ENCODE data around the gene G3BP2. TPM values are rescaled to one million over a fixed set of nuclear protein-coding genes. Genes with fewer than 3 reads are reported as not detected.
"Not testable (repeated sequence)": the region's sequence is repeated elsewhere in the genome, so short reads cannot be mapped to it uniquely, and the experiment has no call there.

The G3BP2 gene
- total RNA-seq, 1 donor from 2014 or later: 168 TPM

DNA sequence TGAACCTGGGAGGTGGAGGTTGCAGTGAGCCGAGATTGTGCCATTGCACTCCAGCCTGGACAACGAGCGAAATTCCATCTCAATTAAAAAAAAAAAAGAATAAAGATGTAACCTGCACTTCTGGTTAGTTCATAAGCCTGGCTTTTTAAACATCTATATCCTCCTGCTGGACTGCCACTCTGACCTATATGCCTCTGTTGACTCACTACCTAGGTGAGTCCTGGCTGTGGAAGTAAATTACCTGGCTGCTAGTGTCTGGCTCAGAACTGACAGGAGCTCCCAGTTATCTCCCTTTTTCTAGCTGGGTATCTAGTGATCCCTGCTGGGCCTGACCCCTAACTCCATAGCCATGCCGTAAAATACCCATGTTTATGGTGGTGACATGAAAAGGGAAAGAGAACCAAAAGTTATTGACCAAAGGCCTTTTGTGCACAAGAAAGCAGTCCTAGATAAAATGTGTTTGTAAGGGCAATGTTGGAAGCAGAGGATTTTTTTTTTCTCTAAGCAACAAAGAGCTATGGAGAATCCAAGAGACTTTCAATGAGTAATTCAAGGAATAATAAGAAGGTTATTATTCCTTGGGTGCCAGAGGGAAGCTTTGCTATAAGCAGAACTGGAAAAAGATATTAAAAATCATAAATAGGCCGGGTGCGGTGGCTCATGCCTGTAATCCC lies 10.4 kb upstream of the G3BP2 start:
- DNase-seq (ENCODE audit: low read depth in 2 of 2): no peak

DNA sequence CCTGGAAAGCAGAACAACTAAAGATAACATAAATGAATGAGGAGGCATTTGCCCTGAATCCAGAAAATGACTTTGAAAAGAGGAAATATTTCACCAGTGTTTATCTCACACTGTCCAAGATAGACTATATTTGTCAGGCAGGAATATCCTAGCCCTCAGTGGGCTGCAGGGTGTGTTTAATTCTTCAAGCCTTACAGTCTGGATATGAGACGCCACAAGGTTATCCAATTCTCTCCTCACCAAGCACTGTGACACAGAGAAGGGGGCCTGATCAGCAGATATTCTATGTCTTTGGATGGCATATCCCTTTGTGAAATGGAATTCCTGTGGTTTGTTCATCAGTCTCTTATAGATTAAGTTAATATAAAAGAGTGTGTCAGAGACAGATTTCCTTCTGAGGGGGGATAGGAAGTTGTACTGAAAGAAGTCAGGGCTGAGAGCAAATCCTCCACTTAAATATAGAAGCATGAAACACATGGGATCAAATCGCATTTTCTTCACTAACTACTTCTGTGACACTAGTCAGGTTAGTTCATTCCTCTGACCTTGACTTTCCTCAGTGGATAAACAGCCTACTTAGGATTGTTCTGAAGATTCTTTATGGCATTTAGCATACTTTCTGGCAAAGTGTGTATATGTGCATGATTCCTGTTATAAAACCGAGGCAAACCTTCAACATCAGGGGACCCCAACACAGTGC lies 6.8 kb upstream of the G3BP2 start:
- DNase-seq (ENCODE audit: low read depth in 2 of 2): no peak

DNA sequence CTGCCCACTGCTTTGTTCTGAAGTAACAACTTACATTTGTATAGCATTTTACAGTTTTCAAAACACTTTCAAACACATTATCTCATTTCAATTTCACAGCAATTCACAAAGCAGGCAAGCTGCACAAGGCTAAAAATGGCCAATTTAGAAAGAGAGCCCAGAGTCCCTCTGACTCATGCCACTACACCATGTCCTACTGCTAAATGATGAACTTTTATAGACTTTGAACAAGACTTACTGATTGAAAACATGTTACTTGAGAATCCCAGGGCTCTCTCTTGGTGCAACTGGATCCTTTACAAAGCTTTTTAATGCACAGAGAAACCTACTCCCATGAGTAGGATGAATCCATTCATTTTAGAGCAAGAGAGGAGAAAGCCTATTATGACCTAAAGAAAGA lies 5.8 kb upstream of the G3BP2 start:
- no peak for DNase-seq (ENCODE audit: low read depth in 2 of 2)

DNA sequence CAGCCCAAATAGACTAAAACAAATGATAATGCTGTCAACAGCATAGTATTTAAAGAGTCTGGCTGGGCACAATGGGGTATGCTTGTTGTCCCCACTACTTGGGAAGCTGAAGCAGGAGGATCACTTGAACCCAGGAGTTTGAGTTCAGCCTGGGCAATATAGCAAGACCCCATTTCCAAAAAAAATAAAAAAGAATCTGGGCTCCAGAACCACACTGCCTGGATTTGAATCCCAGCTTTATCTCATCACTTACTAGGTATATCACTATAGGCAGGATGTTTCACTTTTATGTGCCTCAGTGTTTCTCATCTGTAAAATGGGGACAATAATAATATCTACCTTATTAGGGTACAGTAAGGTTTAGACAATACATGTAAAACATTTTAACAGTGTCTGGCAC lies 5.3 kb upstream of the G3BP2 start:
- no peak for DNase-seq (ENCODE audit: low read depth in 2 of 2)

DNA sequence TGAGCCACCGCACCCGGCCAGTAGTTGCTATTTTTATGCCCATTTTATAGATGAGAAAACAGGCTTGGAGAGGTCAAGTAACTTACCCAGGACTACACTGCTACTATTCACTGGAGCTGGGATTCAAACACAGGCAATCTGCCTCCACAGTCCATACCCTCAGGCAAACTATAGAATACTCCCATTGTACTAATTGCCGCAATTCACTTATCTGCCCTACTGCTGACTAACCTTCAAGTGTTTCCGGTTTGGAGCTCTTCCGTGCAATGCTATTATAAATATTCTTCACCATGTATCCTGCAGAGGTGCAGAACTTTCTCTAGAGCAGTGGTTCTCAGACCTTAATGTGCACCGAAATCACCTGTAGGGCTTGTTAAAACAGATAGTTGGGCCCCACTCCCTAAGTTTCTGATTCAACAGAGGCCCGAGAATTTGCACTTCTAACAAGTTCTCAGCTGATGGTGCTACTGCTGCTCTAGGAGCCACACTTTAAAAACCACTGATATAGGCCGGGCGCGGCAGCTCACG lies 1.9 kb upstream of the G3BP2 start:
- DNase-seq (ENCODE audit: low read depth in 2 of 2): no peak

DNA sequence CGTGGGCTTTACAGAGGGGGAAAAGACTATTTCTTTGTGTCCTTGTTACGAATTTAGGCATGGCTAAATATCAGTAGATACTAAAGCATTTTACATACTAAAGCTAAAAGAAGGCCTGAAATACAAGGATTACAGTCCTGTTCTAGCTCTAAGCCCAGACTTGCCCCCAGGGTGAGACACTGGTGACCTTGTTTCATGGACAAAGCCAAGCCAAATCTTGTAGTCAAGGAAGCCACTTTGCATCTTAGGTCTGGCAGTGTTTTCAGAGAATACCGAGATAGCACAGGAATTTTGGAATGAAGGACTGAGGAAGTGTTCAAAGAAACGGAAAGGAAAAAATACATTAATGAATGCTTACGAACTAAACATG lies 733 bp upstream of the G3BP2 start:
- peak in 1 of 2 donors; percentile 3 for DNase-seq (ENCODE audit: low read depth in 2 of 2)

DNA sequence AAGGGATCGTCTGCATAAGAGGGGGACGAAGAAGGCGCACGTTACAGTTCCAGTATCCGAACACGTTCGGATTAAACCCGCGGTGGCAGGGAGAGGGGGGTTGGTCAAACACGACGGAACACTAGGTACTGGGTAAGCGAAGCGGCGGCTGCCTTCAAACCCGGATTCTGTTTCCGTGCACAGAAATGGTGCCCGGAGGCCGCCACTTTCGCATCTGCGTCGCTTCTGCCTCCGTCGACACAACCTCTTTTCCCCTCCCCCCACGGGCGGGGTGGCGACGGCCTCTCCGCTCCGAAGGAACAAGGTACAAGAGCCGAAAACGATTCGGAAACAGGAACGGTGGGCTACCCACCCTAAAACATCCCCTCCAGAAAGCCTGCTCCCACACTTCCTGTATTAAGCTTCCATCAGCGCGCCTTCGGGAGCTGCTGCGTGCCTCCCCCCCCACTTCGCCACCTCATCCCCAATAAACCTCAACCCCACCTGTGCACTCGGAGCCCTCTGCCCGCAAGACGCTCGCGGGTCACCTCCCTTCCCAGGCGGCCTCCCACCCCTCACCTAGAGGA lies 667 bp downstream of the G3BP2 start:
- DNase-seq (ENCODE audit: low read depth in 2 of 2): peak; percentile 58 to 63

DNA sequence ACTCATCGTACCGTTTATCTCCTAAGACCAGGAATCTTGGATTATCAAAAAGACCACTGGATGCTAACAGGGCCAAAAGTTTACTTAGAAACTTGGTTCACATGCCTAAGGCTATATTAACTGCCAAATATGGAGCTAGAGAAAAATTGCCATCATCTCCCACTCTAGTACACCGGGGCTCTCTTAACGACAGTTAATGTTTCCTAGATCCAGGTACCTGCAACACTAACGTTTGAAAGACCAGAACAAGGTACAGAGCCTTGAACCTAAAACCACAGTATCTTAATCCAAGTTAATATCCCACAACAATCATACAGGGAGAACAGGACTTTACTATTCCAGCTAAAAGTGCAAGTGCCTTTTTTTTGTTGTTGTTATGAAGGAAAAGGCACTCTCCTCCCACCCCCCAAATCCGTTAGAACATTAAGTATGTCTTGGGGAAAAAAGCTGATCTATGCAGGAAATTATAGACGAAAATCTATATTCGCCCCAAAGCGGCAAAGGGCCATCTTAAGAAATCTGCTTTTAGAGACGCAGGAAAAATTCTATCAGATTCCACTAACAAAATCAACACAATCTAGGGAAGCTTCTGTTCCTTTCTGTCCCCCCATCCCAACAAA lies 1.3 kb downstream of the G3BP2 start:
- DNase-seq (ENCODE audit: low read depth in 2 of 2): peak in 1 of 2 donors; percentile 3

DNA sequence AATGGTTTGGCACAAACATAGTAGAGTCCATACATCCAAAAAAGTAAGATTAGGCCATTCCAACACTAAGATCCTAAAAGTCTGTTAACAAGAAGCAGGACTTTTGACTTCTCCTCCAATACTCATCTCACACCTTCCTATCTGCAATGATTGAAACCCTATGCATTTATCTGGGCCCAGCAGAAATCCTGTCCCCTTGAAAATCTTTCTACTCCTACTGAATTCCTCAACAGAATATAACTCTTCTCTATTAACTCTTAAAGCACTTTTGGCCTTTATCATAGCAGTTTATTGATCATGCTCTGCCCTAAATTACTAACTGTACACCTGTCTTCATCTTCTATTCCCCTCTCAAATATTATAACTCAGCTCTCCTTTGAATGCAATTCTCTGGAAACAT lies 4.6 kb downstream of the G3BP2 start:
- DNase-seq (ENCODE audit: low read depth in 2 of 2): no peak

DNA sequence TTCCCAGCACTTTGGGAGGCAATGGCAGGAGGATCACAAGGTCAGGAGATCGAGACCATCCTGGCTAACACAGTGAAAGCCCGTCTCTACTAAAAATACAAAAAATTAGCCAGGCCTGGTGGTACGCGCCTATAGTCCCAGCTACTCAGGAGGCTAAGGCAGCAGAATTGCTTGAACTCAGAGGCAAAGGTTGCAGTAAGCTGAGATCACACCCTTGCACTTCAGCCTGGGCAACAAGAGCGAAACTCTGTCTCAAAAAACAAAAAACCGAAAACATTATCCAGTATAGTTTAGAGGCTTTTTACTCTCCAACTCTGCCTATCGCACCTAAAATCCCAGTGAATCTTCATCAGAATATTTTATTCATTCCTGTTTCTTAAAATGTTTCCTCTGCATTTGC lies 5.6 kb downstream of the G3BP2 start:
- DNase-seq (ENCODE audit: low read depth in 2 of 2): not testable (repeated sequence)

DNA sequence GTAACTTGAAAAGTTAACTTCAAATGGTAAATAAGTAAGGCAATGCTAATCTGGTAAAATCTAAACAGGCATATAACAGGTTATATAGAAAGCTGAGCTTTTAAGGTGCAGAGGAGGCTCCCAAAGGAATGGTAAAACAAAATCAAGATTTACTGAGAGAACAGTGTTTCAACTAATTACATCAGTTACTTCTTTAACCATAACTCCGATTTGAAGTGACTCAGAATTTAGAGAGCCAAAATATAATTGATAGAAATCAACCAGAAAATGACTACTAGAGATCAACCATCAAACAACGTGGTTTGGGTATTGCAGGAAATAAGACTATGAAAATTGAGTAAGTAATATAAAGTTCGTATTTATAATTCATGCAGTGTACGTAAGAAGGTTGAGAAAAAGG lies 6.9 kb downstream of the G3BP2 start:
- DNase-seq (ENCODE audit: low read depth in 2 of 2): no peak

DNA sequence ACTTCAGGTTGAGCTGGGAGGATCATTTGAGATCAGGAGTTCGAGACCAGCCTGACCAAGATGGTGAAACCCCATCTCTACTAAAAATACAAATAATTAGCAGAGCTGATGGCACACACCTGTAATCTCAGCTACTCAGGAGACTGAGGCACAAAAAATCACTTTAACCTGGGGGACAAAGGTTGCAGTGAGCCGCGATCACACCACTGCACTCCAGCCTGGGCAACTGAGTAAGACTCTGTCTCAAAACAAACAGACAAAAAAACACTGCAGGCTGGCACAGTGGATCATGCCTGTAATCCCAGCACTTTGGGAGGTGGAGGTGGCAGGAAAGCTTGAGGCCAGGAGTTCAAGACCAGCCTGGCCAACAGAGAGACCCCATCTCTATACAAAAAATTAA lies 8.6 kb downstream of the G3BP2 start:
- not testable (repeated sequence) for DNase-seq (ENCODE audit: low read depth in 2 of 2)

DNA sequence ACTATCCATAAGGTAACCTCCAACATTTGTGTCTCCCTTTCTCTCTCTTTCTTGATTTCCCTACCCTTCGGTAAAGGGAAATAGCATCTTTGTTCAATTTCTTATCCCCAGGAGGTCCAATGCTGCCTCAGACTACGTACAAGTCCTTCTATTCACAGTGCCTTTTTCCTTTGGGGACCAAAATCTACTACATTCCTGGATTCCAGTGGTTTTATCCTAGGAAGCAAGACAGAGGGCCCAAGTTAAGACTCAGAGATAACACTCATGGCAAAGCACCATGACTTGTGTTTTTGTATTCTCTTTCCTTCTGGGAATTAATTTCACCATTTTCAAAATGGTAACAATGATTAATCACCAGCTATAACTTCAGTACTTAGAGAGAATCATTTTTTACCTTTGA lies 10.6 kb downstream of the G3BP2 start:
- DNase-seq (ENCODE audit: low read depth in 2 of 2): no peak

DNA sequence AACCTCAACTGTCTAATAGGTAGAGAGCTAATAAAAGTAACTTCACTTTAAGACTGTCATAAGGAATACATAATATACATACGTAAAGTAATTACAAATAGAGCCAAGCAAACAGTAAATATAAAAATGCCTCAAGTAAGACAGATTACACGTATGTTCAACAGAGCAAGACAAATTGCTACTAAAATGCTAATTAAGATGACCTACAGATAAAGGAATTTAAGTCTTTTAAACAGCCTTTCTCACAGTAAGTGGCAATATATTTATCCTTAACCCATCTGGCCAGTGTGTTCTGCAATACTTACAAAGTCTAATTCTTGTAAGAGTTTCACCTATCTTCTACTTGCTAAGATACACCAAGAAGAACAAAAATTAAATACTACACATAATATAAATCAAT lies 12.7 kb downstream of the G3BP2 start:
- DNase-seq (ENCODE audit: low read depth in 2 of 2): no peak

DNA sequence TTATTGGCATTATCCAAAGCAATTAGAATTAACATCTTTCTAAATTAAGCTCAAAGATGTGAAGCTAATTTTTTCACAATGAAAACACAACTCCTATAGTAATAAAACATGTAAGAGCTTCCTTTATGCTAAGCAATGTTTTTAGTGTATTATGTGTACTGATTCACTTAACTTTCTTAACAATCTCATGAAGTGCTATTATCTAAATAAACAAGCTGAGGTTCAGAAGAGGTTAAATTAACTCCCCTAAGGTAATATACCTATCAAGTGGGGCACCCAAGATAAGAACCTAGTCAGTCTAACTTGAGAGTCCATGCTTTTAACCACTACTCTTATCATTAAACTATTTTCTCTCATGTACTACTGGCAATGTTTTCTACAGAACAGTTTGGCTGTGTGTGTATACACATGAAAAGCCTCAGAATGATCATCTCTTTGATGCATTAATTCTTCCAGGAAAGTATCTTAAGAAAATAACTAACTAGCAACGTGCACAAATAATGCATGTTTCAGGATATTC lies 13.6 kb downstream of the G3BP2 start:
- DNase-seq (ENCODE audit: low read depth in 2 of 2): no peak

DNA sequence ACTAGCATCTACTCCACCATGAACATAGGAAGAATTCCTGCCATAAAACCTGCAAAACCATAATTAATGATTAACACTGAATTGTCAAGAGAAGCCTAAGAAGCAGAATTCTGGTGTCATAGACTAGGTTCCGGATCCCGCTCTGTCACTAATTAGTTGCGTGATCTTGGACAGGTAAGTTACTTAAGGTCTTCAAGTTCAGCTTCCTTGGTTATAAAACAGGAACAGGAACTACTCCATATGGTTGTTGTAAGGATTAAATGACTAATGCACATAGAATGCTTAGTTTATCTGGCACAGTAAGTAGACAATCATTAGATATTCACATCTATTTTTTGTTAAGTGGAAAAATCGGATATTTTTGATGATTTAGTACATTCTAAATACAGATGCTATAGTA lies 14.3 kb downstream of the G3BP2 start:
- peak in 1 of 2 donors; percentile 47 for DNase-seq (ENCODE audit: low read depth in 2 of 2)

DNA sequence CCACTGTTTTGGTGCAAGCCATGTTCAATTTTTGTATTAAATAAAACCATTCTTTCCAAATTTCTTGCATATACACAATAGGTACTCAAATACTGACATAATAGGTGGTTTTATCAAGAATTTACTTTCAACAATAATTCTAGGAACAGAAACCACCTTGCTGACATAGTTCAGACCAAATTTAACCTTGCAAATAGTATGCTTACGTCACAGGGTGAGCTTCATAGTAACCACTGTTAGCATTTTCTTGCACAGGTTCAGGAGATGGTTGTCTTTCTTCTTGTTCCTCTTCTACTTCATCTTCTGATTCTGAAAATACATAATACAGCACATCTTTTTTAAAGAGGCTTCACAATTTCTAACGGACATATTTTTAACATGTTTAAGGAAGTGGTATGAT lies 17.6 kb downstream of the G3BP2 start:
- no peak for DNase-seq (ENCODE audit: low read depth in 2 of 2)

DNA sequence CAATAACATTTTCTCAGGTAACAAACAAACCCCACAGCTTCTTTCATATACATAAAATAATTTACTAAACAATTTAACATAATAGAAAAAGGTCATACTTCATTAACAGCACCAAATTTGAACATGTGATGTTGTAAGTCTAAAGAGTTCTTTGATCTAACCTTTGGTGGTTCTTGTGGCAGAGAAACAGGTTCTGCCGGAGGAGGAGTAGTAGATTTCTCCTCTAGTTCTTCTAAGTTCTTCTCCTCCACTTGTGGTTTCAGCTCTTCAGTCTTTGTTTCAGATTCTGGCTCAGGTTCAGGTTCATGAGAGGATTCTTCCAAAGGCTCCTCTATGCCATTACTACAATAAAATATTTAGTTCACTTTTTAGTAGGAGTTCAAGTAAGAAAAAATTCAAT lies 18.3 kb downstream of the G3BP2 start:
- DNase-seq (ENCODE audit: low read depth in 2 of 2): no peak

DNA sequence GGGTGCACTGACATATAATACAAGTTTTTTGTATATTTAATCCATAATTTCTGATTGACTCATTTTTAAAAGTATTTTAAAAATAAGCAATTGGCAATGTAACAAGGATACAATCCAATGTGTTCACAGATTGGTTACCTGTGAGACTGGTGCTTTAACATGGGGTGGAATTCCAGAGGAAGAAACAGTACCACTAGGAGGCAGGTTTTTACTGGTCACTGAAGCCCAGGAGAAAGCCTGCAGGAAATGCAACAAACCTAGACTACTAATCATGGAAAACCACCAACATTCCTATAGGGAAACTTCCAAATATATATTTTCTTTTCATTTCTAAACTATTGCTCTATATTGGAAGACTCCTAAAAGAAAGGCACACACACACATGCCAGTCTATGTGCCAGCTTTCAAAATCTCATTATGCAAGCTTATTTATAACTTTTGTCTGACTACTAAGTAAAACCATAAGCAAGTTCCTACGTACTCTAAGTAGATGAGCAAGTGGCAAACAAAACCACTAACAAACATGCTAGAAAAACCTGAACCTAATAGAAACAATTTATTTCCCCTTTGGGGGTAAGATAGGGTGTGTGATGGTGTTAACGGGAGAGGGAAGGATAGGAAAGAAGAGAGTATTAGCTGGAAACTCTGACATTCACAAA lies 19.2 kb downstream of the G3BP2 start:
- peak; percentile 55 to 72 for DNase-seq (ENCODE audit: low read depth in 2 of 2)

DNA sequence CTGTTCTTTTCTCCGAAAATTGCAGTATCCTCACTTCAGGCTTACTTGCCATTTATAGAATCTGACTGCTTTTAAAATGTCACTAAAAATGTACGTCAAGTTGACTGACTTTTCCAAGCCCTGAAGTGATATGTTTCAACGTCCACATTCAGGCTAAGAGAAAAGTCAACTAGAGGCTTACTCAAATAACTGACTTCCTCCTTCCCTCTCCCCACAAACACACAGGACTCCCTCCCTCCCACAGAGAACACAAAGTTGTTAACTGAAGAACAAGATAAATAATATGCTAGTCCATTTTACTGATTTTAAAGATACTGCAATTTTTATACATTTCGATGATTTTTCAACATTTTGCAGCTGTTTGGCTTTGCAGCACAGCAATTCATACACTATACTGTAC lies 29.1 kb downstream of the G3BP2 start:
- no peak for DNase-seq (ENCODE audit: low read depth in 2 of 2)

DNA sequence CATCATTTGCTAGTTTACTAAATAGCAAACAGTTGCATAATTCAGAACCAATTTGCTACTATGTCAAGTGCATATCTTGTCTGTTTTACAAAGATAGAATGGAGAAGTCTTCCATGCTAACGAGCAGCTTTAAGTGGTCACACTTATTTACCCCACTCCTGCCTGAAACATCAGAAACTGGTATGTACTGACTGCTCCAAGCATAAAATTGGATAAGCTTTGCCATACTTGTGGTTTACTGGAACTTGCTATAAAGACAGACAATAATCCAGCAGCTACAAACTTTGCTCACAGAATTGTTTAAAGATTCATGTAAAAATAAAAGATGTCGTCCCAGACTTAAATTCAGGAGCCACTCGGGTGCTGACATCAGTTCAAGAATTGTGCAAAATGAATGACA lies 29.6 kb downstream of the G3BP2 start:
- no peak for DNase-seq (ENCODE audit: low read depth in 2 of 2)

Data from lung microvascular endothelial cell (primary cell).